Ishikawa (cell line): ENCODE measurements around the gene OLFML2A.

Experiments
- CEBPB ChIP-seq: IDR thresholded peaks from 2 replicates; pipeline ENCODE4 v1.6.1; 2012
- CREB1 ChIP-seq: IDR thresholded peaks from 2 replicates; pipeline ENCODE4 v1.6.1; 2012; ENCODE audit warnings: low read depth
- EGR1 ChIP-seq: IDR thresholded peaks from 2 replicates; pipeline ENCODE4 v1.6.1; 2012
- EP300 ChIP-seq: IDR thresholded peaks from 2 replicates; pipeline ENCODE4 v1.6.1; 2012; ENCODE audit warnings: borderline replicate concordance
- FOXM1 ChIP-seq: IDR thresholded peaks from 2 replicates; pipeline ENCODE4 v1.6.1; 2012; ENCODE audit warnings: low read depth, borderline replicate concordance
- MAX ChIP-seq: IDR thresholded peaks from 2 replicates; pipeline ENCODE4 v1.6.1; 2012
- RAD21 ChIP-seq: IDR thresholded peaks from 2 replicates; pipeline ENCODE4 v1.6.1; 2012; ENCODE audit warnings: low read depth
- TAF1 ChIP-seq: IDR thresholded peaks from 2 replicates; pipeline ENCODE4 v1.6.1; 2012; ENCODE audit warnings: low read depth, mild to moderate bottlenecking
- TCF12 ChIP-seq: IDR thresholded peaks from 2 replicates; pipeline ENCODE4 v1.6.1; 2012; ENCODE audit warnings: low read depth
- TEAD4 ChIP-seq: IDR thresholded peaks from 2 replicates; pipeline ENCODE4 v1.6.1; 2012
- USF1 ChIP-seq: IDR thresholded peaks from 2 replicates; pipeline ENCODE4 v1.6.1; 2012
- YY1 ChIP-seq: IDR thresholded peaks from 2 replicates; pipeline ENCODE4 v1.6.1; 2012; ENCODE audit warnings: low read depth
- ZBTB7A ChIP-seq: IDR thresholded peaks from 2 replicates; pipeline ENCODE4 v1.6.1; 2012; ENCODE audit warnings: low read depth

GRCh38 chr9:124758061-124758460, 18.9 kb upstream of the OLFML2A start:
- TF ChIP-seq YY1 (no peak), CEBPB (no peak), TEAD4 (no peak), TAF1 (no peak), MAX (no peak), ZBTB7A (no peak), EP300 (no peak), CREB1 (no peak), TCF12 (no peak), EGR1 (no peak), FOXM1 (no peak), USF1 (no peak), RAD21 (no peak)
